ENCODE results near the gene POLN.
"Not testable (repeated sequence)": the region's sequence is repeated elsewhere in the genome, so short reads cannot be mapped to it uniquely, and the experiment has no call there.

GRCh38 chr4:2161092-2161703 lies 80.7 kb downstream of the POLN start:
- TF ChIP-seq POLR2A (IDR thresholded peaks at IDR 0.05; ENCODE audit: extremely low read depth, insufficient read length); CTCF (IDR thresholded peaks at IDR 0.05; ENCODE audit: low read depth, low read length): not testable (repeated sequence)
